Activated naive CD4-positive, alpha-beta T cell (primary cell): ENCODE measurements around the gene ELP4.

Experiments used
- DNase-seq, 4 experiments: peaks; one replicate each; lab custom pipeline; 2025; lab: John Stamatoyannopoulos, UW

Gene ELP4

GRCh38 chr11:31810779-31811647 lies 301.4 kb downstream of the ELP4 start, which contains the start of gene PAX6:
PAX6 (minus strand) TSS chr11:31811322; CDS start chr11:31806411, 4,911 bp downstream.
- DNase-seq, result no peak

DNA sequence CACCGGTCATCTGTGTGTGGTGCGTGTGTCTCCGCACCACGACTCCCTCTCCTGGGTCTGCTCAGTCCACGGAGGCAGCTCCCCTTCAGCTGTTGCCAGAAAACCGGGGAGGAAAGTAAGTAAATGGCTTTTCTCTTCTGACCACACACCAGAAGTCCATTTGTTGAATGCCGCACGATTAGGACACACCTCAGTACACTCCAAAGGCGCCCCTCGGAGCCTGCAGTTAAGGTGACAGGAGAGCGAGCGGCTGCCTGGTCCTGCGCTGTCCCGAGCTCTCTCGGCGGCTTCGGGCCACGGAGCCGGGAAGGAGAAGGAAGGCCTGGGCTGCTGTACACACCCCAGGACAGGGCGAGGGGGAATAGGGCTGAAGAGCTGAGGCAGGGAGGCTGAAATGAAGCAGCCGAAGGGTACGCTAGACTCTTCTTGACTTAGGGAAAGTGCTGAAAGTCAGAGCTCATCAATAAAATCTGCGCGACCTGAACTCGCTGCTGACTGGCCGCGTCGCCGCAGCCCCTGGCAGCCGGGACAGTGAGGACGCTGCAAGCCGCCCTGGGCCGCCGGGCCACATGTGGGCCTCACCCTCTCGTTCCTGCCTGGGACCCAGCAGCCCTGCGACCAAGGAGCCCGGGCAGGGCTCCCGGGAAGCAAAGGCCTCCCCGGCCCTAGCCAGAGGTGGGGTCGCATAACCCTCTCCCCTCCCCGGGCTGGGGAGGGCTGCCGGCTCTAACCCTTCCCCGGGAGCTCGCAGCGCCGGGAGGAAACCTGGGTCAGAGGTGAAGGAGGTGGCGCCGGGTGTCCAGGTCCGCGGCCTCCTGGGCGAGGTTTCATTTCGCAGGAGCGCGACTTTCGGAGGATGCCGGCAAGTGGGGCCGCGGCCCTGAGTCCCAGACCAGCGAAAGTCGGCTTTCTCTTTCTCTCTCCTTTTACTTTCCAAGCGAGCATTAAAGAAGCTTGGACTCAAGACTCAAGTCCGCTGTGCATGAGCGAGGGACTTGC lies 303.1 kb downstream of the ELP4 start:
- no peak for DNase-seq

DNA sequence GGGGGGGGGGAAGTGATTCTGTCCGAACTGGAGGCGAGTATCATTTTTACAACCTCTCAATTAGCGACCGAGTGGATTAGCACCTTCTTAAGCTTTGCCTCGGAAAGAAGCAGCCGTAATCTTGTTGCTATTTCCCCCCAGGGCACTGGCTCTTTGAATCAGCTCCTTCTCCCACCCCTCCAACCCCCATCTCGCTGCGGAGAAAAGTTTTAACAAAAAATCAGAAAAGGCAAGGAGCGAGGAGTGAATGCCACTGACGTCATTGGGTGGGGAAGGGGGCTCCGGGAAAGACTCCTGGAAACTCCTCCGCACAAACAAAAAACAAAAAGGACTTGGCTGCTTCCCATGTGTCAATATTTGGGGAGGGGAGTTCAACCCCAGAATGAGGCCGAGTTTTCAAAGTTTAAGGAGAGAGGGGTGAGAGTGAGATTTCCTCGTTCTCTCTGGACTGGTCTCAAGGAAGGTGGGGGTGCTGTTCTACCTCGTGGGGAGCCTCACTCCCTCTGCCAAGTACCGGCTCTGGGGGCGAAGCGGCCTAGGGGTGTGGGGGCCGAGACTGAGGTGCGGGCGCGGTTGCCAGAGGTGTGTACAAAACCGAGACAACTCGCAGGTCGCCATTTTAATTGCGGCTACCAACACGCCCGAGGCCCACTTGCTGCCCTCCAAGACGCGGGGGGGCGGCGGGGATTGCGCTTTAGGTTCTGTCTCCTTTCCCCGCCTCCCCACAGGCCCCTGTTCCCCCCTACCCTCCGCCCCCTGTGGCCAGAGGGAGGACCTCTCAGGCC lies 304.0 kb downstream of the ELP4 start:
- DNase-seq, result no peak

DNA sequence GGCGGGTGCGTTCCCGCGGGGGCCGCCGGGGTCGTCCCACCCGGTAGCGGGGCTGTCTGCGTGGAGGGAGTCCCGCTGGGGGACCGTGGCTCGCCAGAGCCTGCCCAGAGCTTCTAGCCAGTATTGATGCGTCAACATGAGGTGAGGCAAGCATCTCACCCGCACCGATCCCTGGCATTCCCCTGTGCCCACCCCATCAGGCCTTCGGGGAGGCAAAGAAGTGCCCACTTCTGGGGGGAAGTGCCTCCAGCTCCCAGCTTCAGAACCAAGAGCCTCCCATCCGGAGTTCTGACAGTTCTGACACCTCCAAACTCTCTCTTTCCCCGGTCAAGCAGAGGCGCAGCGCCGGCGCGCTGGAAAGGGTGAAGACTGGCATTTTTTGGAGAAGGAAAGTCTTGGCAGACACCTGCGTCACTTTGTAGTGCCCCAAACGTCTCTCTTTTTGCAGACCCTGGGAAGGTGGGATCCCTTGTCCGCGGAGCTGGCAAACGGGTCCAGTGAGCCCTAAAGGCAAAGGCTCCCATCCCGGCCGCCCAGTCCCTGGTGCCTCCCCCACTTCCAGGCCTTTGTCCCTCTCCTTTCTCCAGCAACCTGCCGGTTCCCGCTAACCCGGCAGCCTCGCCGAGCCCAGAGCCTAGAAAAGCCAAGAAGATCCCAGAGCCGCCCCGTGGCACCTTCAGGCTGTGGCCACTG lies 304.8 kb downstream of the ELP4 start:
- DNase-seq, result no peak

DNA sequence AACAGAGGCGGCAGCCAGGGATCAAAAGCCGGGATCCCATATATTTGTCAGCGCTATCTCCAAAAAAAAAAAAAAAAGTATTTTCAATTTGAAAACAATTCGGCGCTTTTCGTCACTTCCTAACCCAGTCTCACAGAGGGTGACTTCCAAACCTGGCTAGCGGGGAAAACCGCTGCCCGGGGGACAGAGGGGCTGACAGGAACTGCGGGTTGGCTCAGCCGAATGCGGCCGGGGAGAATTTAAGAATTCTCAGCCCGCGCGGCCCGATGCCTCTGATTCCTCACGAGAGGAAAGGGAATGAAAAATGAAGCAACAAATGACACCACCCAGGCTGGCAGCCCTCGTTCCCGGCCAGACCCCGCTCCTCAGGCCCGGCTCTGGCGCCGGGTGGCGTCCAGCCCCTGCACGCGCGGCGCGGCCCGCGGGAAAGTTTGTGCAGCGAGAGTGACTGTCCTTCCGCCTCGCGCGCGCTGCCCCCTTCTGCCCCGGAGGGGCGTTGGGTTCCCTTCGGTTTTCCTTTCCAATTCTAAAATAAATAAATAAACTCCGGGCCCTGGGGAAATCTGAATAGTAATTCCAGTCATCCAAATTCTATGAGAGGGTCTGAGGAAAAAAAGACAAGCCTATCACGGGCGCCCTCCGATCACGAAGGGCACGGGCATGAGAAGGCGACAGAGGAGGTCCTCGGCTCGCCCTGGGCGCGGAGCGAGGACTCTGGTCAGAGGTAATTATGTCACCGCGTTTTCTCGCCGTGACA lies 306.3 kb downstream of the ELP4 start:
- no peak for DNase-seq

GRCh38 chr11:31816468-31817053 lies 307.0 kb downstream of the ELP4 start:
- no peak for DNase-seq

GRCh38 chr11:31817054-31817620 lies 307.6 kb downstream of the ELP4 start:
- DNase-seq, result no peak

- DNase-seq, result no peak
Measured at GRCh38 chr11:31817621-31818424, 308.3 kb downstream of the ELP4 start.

- no peak for DNase-seq
Measured at GRCh38 chr11:31818425-31818755, 308.8 kb downstream of the ELP4 start.

- DNase-seq, result no peak
Measured at GRCh38 chr11:31818874-31819331, 309.3 kb downstream of the ELP4 start.

DNA sequence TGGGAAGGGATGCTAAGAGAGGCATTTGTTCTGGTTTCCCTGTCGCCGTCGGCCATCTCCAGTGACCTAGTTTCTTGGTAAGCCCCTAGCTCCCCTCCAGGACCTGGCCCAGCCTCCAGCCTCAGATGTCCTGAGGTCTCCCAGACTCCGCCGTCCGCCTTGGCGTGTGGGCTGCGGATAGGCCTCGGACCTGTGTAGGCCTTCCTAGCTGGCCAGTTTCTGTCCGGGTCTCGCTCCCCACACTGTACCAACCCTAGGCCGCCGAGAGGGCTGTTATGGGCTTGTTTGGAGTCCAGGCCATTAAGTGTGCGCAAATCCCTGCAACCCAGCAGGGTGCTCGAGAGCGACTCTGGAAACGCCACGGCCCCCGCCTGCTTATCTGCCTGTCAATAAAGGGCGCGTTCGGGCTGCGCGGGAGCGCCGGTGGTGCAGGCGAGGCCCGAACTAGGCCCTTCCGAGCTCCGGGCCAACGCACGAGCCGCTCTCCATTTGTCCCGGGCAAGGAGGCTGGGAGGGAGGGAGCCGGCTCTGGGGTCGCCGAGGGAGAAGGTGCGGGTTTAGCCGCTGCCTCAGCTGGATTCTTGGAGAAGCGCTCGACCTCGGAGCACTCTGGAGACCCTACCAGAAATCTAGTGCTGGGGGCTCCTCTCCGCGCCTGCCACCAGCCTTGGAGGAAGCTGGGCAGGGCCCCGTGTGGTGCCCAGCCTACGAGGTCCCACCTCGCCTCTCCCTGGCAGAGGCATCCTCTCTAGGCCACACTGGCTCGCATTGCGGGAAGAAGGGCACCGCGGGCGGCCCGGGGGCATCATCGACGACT lies 310.3 kb downstream of the ELP4 start:
- DNase-seq, result no peak

GRCh38 chr11:31820438-31820818 lies 310.9 kb downstream of the ELP4 start:
- no peak for DNase-seq

- DNase-seq, result no peak
Measured at GRCh38 chr11:31821235-31821764, 311.7 kb downstream of the ELP4 start.

GRCh38 chr11:31821766-31822165 lies 312.2 kb downstream of the ELP4 start:
- DNase-seq, result no peak

GRCh38 chr11:31822175-31822926 lies 312.8 kb downstream of the ELP4 start:
- no peak for DNase-seq

GRCh38 chr11:31822927-31823643 lies 313.5 kb downstream of the ELP4 start:
- DNase-seq, result no peak
